Activated gamma-delta T cell treated with anti-CD3 and anti-CD28 coated beads, Interleukin-2, amount 50 U/mL, for 16 hours (primary cell): ENCODE measurements around the gene SRP54.
"Not testable (repeated sequence)": the region's sequence is repeated elsewhere in the genome, so short reads cannot be mapped to it uniquely, and the experiment has no call there.

Source experiments
- DNase-seq: peaks from one replicate; pipeline ENCODE4 v3.0.0-alpha.2; 2020; ENCODE audit warnings: low read depth

The SRP54 gene

DNA sequence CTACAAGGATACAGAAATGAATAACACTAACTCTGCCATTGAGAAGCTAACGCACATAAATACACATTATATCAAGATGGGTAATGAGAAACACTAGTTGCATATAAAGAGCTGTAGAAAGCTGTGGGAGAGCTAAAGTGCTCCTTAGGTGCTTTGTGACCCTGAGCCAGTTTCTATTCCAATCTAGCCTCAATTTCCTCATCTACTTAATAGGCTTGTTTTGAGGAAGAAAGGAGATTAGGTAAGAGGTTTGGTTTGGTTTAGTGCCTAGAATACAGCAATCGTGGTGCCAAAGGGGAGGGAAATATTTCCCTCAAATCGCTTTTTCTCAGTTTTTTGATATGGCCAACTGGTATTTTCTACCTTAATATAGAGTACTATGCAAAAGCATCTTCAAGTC lies 994 bp downstream of the SRP54 start:
- DNase-seq: no peak

DNA sequence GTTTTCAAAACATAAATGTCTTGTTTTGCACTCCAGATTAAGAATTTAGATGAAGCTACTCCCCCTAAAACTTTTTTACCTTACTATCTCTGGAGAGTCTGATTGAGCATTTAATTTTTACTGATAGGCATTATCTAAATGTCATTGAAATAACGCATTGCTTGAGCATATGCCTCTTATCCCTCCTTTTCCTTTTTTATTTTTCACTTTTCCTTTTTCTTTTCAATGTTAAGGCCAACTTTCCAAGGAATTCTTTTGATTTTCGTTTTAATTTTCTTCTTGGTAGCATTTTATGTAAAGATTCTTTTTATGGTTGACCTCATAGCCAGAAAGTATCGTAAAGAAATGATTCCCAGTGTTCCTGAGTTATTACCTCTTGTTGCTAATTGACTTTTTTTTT lies 2.9 kb downstream of the SRP54 start:
- DNase-seq: no peak

- DNase-seq: no peak
Measured at GRCh38 chr14:34987180-34987579, 4.4 kb downstream of the SRP54 start.

DNA sequence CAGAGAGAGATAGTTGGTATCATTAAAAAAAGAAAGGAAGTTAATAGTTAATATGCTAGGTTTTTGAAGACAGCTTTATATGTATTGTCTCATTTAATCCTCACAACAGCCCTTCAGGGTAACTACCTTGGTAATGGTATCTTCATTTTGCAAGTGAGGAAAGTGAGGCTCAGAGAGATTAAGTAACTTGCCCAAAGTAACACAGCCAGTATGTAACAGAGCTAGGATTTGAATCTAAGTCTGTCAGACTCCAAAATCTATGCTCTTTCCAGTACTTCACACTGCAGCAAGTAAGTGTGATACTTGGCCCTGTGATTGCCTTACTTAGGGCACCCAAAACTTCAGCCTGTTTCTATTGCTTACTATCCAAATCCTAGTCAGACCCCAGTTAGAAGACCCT lies 7.0 kb downstream of the SRP54 start:
- DNase-seq: no peak

DNA sequence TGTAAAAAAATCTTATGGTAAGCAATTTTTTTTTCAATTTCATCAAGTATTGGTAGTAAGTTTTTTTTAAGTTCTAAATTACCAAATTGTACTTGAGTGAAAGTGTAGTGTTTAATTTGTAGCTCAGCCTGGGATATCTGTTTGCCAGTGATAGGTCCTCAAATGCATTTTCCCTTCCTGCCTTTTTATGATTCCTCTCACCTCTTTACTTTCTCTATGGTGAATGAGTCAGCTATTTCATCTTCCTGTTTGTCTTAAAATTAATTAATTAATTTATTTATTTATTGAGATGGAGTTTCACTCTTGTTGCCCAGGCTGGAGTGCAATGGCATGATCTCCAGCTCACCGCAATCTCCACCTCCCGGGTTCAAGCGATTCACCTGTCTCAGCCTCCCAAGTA lies 10.6 kb downstream of the SRP54 start:
- no peak for DNase-seq

DNA sequence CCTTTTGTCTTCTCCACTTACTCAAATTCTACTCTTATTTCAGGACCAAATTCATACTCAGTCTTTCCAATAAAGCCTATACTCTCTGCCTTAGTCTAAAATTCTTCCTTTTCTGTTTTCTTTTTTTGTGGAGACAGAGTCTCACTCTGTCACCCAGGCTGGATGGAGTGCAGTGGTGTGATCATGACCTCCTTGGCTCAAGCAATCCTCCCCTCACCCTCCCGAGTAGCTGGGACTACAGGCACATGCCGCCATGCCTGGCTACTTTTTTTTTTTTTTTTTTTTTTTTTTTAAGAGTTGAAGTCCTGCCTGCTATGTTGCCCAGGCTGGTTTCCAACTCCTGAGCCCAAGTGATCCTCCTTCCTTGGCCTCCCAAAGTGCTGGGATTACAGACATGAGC lies 11.9 kb downstream of the SRP54 start:
- no peak for DNase-seq

- DNase-seq: no peak
Measured at GRCh38 chr14:34997762-34998161, 15.0 kb downstream of the SRP54 start.

GRCh38 chr14:34999500-34999899 lies 16.7 kb downstream of the SRP54 start:
- no peak for DNase-seq

GRCh38 chr14:35001621-35002020 lies 18.8 kb downstream of the SRP54 start:
- DNase-seq: no peak

GRCh38 chr14:35004839-35005238 lies 22.0 kb downstream of the SRP54 start:
- no peak for DNase-seq

DNA sequence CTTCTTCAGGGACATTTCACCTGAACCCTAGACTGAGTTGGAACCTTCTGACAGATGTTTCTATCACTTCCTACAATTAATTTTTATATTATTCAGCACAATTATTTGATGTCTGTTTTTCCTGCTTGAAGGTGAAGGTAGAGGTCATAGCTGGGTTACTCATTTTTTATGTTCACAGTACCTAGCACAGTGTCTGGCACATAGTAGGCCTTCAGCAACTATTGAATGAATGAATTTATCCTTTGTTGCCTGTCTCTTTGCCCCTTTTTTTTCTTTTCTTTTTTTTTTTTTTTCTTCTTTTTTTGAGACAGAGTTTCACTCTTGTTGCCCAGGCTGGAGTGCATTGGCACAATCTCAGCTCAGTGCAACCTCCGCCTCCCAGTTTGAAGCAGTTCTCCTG lies 33.8 kb downstream of the SRP54 start:
- DNase-seq: no peak

DNA sequence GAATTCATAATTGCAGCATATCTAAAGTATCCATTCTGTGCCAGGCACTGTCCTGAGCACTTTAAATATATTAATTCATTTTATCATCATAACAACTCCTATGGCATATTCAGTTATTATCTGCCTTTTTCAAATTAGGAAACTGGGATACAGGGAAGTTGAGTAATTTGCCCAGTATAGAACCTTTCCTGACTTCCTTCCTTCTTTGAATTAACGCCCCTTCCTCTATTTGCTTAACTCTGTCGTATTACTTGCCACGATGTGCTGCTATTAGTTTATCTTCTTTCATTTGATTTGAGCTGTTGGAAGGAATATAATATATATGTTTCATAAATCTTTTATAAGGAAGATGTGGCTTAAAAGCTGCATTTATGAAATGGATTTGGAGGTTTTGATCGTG lies 37.9 kb downstream of the SRP54 start:
- DNase-seq: no peak

- DNase-seq: no peak
Measured at GRCh38 chr14:35028435-35028834, 45.6 kb downstream of the SRP54 start.

DNA sequence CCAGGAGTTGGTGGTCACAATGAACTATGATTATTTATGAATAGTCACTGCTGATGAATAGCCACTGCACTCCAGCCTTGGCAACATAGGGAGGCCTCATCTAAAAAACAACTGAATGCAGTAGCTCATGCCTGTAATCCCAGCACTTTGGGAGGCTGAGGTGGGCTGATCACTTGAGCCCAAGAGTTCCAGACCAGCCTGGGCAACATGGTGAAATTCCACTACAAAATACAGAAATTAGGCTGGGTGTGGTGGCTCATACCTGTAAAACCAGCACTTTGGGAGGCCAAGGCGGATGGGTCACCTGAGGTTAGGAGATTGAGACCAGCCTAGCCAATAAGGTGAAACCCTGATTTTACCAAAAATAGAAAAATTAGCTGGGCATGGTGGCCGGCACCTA lies 49.8 kb downstream of the SRP54 start:
- no peak for DNase-seq

GRCh38 chr14:35034440-35034833 lies 51.6 kb downstream of the SRP54 start:
- no peak for DNase-seq

GRCh38 chr14:35034944-35035554 lies 52.3 kb downstream of the SRP54 start:
- not testable (repeated sequence) for DNase-seq

GRCh38 chr14:35038312-35038711 lies 55.5 kb downstream of the SRP54 start:
- DNase-seq: not testable (repeated sequence)

GRCh38 chr14:35042632-35043031 lies 59.8 kb downstream of the SRP54 start:
- no peak for DNase-seq

DNA sequence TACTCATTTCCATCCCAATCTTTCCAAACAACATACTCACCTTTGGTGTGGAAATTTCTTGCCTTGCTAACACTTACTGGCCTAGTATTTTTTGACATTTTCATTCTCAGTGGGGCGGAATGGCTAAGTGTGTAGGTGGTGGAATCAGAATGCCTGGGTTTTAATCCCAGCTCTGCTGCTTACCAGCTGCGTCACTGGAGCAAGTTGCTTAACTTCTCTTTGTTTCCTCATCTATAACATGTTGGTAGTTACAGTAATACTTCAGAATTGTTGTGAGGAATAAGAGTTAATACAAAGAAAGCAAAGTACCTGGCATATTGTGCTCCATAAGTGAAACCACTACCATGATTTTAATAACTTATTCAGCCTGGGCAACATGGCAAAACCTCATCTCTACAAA lies 60.3 kb downstream of the SRP54 start:
- no peak for DNase-seq

DNA sequence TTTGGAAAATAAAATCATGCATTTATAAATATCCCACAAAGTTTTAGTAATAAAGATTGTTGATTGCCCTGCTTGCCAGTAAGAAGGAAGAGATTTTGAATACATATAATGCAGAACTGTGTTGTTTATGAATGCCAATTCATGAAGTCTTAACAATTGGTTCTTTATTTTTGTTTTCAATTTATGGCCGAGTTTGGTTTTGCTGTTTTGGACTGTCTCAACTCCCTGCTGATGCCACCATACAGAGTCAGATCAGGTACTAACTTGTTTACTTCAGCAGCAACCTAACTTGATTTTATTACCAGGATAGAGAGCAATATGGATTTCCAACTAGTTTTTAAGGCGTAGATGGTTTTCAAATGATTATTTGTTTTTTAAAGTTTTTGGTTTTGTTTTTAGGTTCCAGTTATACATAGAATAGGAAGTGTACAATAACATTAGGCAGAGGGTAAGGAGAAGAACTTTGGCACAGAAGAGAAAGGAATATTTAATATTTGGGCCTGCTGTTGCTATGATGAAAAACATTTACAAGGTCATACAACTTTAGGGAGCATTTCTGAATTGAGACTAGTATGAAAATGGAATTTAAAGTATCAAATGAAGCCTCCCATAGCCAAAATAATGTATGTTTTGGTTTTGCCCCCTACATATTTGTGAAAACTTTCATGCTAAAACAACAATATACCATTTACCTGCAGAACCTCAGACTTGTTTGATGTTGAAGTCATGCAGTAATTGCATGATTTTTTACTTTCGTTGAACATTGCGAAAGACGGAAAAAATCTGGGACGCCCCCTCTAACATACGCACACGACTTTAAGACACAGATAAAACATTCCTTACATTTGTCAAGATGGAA lies 62.4 kb downstream of the SRP54 start:
- no peak for DNase-seq

- DNase-seq: no peak
Measured at GRCh38 chr14:35045798-35046047, 62.9 kb downstream of the SRP54 start.

GRCh38 chr14:35046048-35046750 lies 63.4 kb downstream of the SRP54 start, which contains the start of gene FAM177A1:
FAM177A1 (plus strand) TSS chr14:35046272; CDS start chr14:35046464, 192 bp downstream.
- DNase-seq: peak; percentile 98
